Endothelial cell of umbilical vein (primary cell): Measurements from ENCODE around the gene COPE. TPM values are rescaled to one million over a fixed set of nuclear protein-coding genes. Genes with fewer than 3 reads are reported as not detected.

Experiments
- BruUV-seq: library from RNA; stranded (reverse); fragments of 400-500 nt; replicated peaks from 2 replicates; lab custom pipeline; 2021; lab: Mats Ljungman, UMichigan
- CTCF ChIA-PET: fragments of 300-600, 350-600 bp; sonication (Branson Sonifier 250); formaldehyde crosslinking; loops from one replicate; lab custom pipeline; 2021; ENCODE audit warnings: antibody characterized with exemption, inconsistent platforms; lab: Charles Lee
- POLR2A ChIA-PET: fragments of 300-600, 350-600 bp; sonication (Branson Sonifier 250); formaldehyde crosslinking; loops from one replicate; lab custom pipeline; 2021; ENCODE audit warnings: antibody characterized with exemption, inconsistent platforms; lab: Charles Lee
- DNase-seq: peaks from one replicate; pipeline ENCODE4 v3.0.0-alpha.2; 2011; ENCODE audit warnings: low read depth, low spot score
- FAIRE-seq: peaks from 2 replicates; lab custom pipeline; 2011; peaks lifted over from hg19 to GRCh38; lab: Jason Lieb, UNC
- H2AFZ ChIP-seq: 2 replicates; pipeline ENCODE4 v1.6.0; 2012; ENCODE audit warnings: low read depth, low read length, control low read depth, inconsistent platforms
- H3K27ac ChIP-seq: 2 replicates; pipeline ENCODE4 v1.5.1; 2011; ENCODE audit warnings: low read depth, mild to moderate bottlenecking, control low read depth, low read length, moderate library complexity; ENCODE audit not compliant: insufficient read depth
- H3K27me3 ChIP-seq, 2 experiments: 2 replicates each; pipeline versions ENCODE4 v1.6.0 to v1.6.1; 2011; ENCODE audit warnings: low read length in 2 of 2, mixed read lengths in 1 of 2; ENCODE audit not compliant: control insufficient read depth in 2 of 2, insufficient read depth in 2 of 2
- H3K36me3 ChIP-seq, 2 experiments: 2 replicates in 1 of 2; 3 replicates in 1 of 2; pipeline ENCODE4 v1.5.1; 2011; ENCODE audit warnings: low read length in 2 of 2, mild to moderate bottlenecking in 1 of 2, moderate library complexity in 1 of 2; ENCODE audit not compliant: control insufficient read depth in 2 of 2, insufficient read depth in 2 of 2; ENCODE audit errors: extremely low read depth in 1 of 2
- H3K4me1 ChIP-seq: 3 replicates; pipeline ENCODE4 v1.5.1; 2011; ENCODE audit warnings: mild to moderate bottlenecking, low read length; ENCODE audit not compliant: control insufficient read depth, insufficient read depth; ENCODE audit errors: extremely low read depth
- H3K4me2 ChIP-seq: 2 replicates; pipeline ENCODE4 v1.6.1; 2011; ENCODE audit warnings: low read length, control low read depth, mixed read lengths; ENCODE audit not compliant: insufficient read depth
- H3K4me3 ChIP-seq, 3 experiments: fragments of 200-600 bp in 1 of 3; sonication (generic), shearing (Covaris generic) in 1 of 3; replicated peaks in 1 of 3; 2 replicates each; pipeline ENCODE4 v1.5.1; 2011 to 2016; ENCODE audit warnings: control low read depth in 3 of 3, low read length in 3 of 3, mild to moderate bottlenecking in 2 of 3, inconsistent platforms in 1 of 3, low read depth in 1 of 3, moderate library complexity in 1 of 3; ENCODE audit not compliant: insufficient read depth in 1 of 3
- H3K79me2 ChIP-seq: 2 replicates; pipeline ENCODE4 v1.6.0; 2012; ENCODE audit warnings: low read length, inconsistent platforms; ENCODE audit not compliant: control insufficient read depth, insufficient read depth
- H3K9ac ChIP-seq: replicated peaks from 2 replicates; pipeline ENCODE3; 2011; ENCODE audit warnings: low read length, control low read depth; ENCODE audit not compliant: insufficient read depth; ENCODE audit errors: extremely low read depth
- H3K9me1 ChIP-seq: replicated peaks from 3 replicates; pipeline ENCODE4 v1.6.0; 2011; ENCODE audit warnings: mild to moderate bottlenecking, low read length; ENCODE audit not compliant: control insufficient read depth, insufficient read depth; ENCODE audit errors: extremely low read depth
- H3K9me3 ChIP-seq: replicated peaks from 2 replicates; pipeline ENCODE4 v1.5.1; 2012; ENCODE audit warnings: low read length, inconsistent platforms; ENCODE audit not compliant: control insufficient read depth, insufficient read depth
- H4K20me1 ChIP-seq: replicated peaks from 2 replicates; pipeline ENCODE3; 2011; ENCODE audit warnings: mild to moderate bottlenecking, low read length; ENCODE audit not compliant: control insufficient read depth, insufficient read depth; ENCODE audit errors: extremely low read depth
- CTCF ChIP-seq, 2 donors: IDR thresholded peaks; 1 replicate in 1 of 2; 2 replicates in 1 of 2; pipeline ENCODE4 v1.5.1; 2011; ENCODE audit warnings: low read length in 2 of 2, mild to moderate bottlenecking in 2 of 2, moderate library complexity in 2 of 2, control low read depth in 1 of 2, inconsistent platforms in 1 of 2, low read depth in 1 of 2; ENCODE audit not compliant: insufficient read depth in 1 of 2; ENCODE audit errors: extremely low read depth in 1 of 2
- EZH2 ChIP-seq: IDR thresholded peaks from 2 replicates; pipeline ENCODE4 v1.6.1; 2012; ENCODE audit warnings: borderline replicate concordance, low read depth, mild to moderate bottlenecking, moderate library complexity, low read length, inconsistent platforms; ENCODE audit not compliant: severe bottlenecking
- FOS ChIP-seq: IDR thresholded peaks from 2 replicates; pipeline ENCODE4 v1.6.1; 2011; ENCODE audit warnings: mild to moderate bottlenecking, low read length, moderate library complexity, borderline replicate concordance; ENCODE audit not compliant: insufficient read depth
- GATA2 ChIP-seq: IDR thresholded peaks from 2 replicates; pipeline ENCODE4 v1.7.0; 2011; ENCODE audit warnings: low read depth, mild to moderate bottlenecking, moderate library complexity, mixed read lengths, low read length; ENCODE audit not compliant: insufficient read length, insufficient read depth
- JUN ChIP-seq: IDR thresholded peaks from 2 replicates; pipeline ENCODE4 v1.6.1; 2011; ENCODE audit warnings: borderline replicate concordance, low read depth; ENCODE audit not compliant: insufficient read length, insufficient read depth
- MAX ChIP-seq: IDR thresholded peaks from 2 replicates; pipeline ENCODE4 v1.6.1; 2011; ENCODE audit not compliant: insufficient read depth, insufficient read length
- MYC ChIP-seq: IDR thresholded peaks from one replicate; pipeline ENCODE4 v1.6.1; 2011; ENCODE audit warnings: mild to moderate bottlenecking, low read depth, low read length
- POLR2A ChIP-seq: IDR thresholded peaks from 2 replicates; pipeline ENCODE4 v1.6.1; 2012; ENCODE audit warnings: low read depth, mild to moderate bottlenecking, control low read depth, low read length
- POLR2AphosphoS5 ChIP-seq: IDR thresholded peaks from 2 replicates; pipeline ENCODE4 v1.6.1; 2012; ENCODE audit warnings: low read depth, mild to moderate bottlenecking, control low read depth, low read length, moderate library complexity; ENCODE audit not compliant: insufficient read depth
- dilution Hi-C: fragments of 300-500 bp; cut with MboI; formaldehyde crosslinking; loops from one replicate; pipeline ENCODE4 v1.15.0; 2019; ENCODE audit warnings: low sequenced_read_pairs; ENCODE audit not compliant: extremely low pct_ligation_motif_present
- intact Hi-C: fragments of 100-400 bp; cut with micrococcal nuclease; formaldehyde crosslinking; loops from one replicate; pipeline ENCODE4 v1.10.0; 2022
- polyA plus RNA-seq, 4 experiments: library from polyadenylated mRNA; depleted of rRNA in 3 of 4; stranded (reverse) in 3 of 4; unstranded in 1 of 4; fragments of >200 nt; gene quantifications; 2 replicates each; pipeline versions ENCODE4 v1.2.1 to v1.2.3, GENCODE V29; 2011 to 2012; ENCODE audit warnings: missing spikeins in 1 of 4
- total RNA-seq: library from RNA; stranded (reverse); gene quantifications from 2 replicates; pipeline ENCODE4 v1.2.3, GENCODE V29; 2021

The COPE gene
- total and polyA plus RNA-seq, 2 donors (not counting 3 experiments of a cell fraction or from before 2014, with no cell fraction given) = 252 to 407 TPM

- H3K4me2 ChIP-seq = no peak overlapping the region
- intact Hi-C loops = no loop called here
- H3K4me1 ChIP-seq = no peaks in the 10 kb centered on the region
- H3K9ac ChIP-seq = no peak overlapping the region
- no peak overlapping the region for H3K4me3 ChIP-seq
- H4K20me1 ChIP-seq = no peaks in the 10 kb centered on the region
- H3K27ac ChIP-seq = no peak overlapping the region
- no peaks in the 10 kb centered on the region for H3K36me3 ChIP-seq
- H3K9me1 ChIP-seq = no peaks in the 10 kb centered on the region
- dilution Hi-C loops = no loop called here
- CTCF ChIA-PET = no interaction called here
- POLR2A ChIA-PET = no interaction called here
- no TSS peak for BruUV-seq
- H3K9me3 ChIP-seq = no peaks in the 10 kb centered on the region
- FAIRE-seq = no peak
- no peaks in the 10 kb centered on the region for H3K27me3 ChIP-seq
- no peak for TF ChIP-seq JUN
- TF ChIP-seq MYC = no peak
- TF ChIP-seq POLR2A = no peak
- TF ChIP-seq GATA2 = no peak
- no peak for TF ChIP-seq EZH2
- no peak for TF ChIP-seq FOS
- TF ChIP-seq CTCF (IDR thresholded peaks at IDR 0.05; ENCODE audit: extremely low read depth in 1 of 2, insufficient read depth in 1 of 2, low read depth in 1 of 2, low read length in 2 of 2) = no peak
- TF ChIP-seq MAX = no peak
- no peak for TF ChIP-seq POLR2AphosphoS5
- H2AFZ ChIP-seq = no peak overlapping the region
- DNase-seq = no peak
- no peaks in the 10 kb centered on the region for H3K79me2 ChIP-seq
Observed at GRCh38 chr19:18955042-18955441, 35.9 kb upstream of the COPE start.
